AG09319 (cell line): ENCODE data around the gene TTC38.

Experiments
- DNase-seq: peaks from one replicate; pipeline ENCODE4 v3.0.0-alpha.2; 2010; ENCODE audit warnings: low read depth; ENCODE audit errors: extremely low read depth
- CTCF ChIP-seq: IDR thresholded peaks from 2 replicates; pipeline ENCODE4 v1.5.1; 2011; ENCODE audit warnings: low read depth, mild to moderate bottlenecking, inconsistent platforms, low read length, moderate library complexity

TTC38 gene

GRCh38 chr22:46288846-46289243 is 21.0 kb downstream of the TTC38 start:
- TF ChIP-seq CTCF = no peak

GRCh38 chr22:46289244-46289891 is 21.6 kb downstream of the TTC38 start:
- DNase-seq = no peak
- no peak for TF ChIP-seq CTCF

More at GRCh38 chr22:46288846-46289243, 21.0 kb downstream of the TTC38 start:
- DNase-seq = no peak

- TF ChIP-seq CTCF = no peak
- no peak for DNase-seq
Measured at GRCh38 chr22:46290121-46290842, 22.5 kb downstream of the TTC38 start.

GRCh38 chr22:46290843-46291785 is 23.3 kb downstream of the TTC38 start:
- no peak for TF ChIP-seq CTCF
- no peak for DNase-seq

- TF ChIP-seq CTCF = no peak
- no peak for DNase-seq
Measured at GRCh38 chr22:46292173-46292572, 24.4 kb downstream of the TTC38 start.

- DNase-seq = no peak
- no peak for TF ChIP-seq CTCF
Measured at GRCh38 chr22:46292732-46293131, 24.9 kb downstream of the TTC38 start.
